ENCODE results near the gene FAM216A.
"Not testable (repeated sequence)": the region's sequence is repeated elsewhere in the genome, so short reads cannot be mapped to it uniquely, and the experiment has no call there.

Gene FAM216A

GRCh38 chr12:110501399-110501751 is 32.7 kb downstream of the FAM216A start:
- DNase-seq: no peak

DNA sequence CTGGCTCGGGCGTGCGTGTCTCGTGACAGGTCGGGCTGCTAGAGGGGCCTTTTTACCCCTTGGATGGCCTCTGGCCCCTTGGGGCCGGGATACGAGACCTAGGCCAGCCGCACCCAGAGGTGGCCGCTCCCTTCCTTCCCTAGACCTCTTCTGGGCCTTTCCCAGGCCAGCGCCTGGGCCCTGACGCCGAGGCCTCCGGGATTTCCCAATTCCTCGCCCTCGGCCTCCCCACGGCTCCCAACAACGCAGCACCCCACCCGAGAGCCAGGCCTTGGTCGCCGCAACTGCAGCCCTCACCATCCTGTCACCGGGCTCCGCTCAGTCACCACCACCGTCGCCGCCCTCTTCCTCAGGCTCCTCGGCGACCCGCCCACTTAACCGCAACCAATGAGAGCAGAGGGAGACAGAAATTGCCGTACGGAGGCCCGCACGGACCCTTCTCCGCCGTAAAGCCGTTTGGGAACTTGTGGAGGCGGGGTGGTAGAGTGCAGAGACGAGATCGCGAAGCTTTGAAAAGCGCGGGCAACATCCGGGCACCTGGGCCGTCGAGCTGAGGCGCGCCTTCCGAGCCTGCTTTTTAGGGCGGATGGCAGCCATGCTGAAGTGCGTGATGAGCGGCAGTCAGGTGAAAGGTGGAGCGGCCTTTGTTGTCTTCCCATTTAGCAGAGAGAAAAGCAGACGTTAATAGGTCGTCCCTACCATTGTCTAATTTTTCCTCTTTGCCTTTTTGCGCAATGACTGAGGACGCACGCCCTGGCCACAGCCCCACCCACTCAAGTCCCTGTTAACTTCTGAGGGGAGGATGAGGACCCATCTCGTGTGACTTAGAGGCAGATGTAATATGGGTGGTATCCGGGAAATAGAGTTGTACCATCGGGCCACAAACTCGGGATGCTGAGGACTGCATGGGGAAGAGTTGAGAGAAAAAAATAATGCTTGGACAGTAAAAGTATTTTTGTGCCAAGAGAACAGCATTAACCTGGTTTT is 33.4 kb downstream of the FAM216A start, which contains the start of the genes RAD9B and VPS29:
TSS of gene RAD9B (plus strand) at position 580 of the 987 bp plus-strand sequence. CDS start at position 587, 7 bp downstream.
TSS of gene VPS29 (minus strand) at position 360 of the 987 bp plus-strand sequence. CDS start at position 300, 60 bp downstream.
- DNase-seq: peak; percentile 91

GRCh38 chr12:110503432-110503831 is 34.8 kb downstream of the FAM216A start:
- DNase-seq: no peak

- no peak for DNase-seq
Measured at GRCh38 chr12:110505332-110505731, 36.7 kb downstream of the FAM216A start.

GRCh38 chr12:110508071-110508586 is 39.5 kb downstream of the FAM216A start:
- DNase-seq: no peak

- DNase-seq: no peak
Measured at GRCh38 chr12:110513842-110514241, 45.2 kb downstream of the FAM216A start.

DNA sequence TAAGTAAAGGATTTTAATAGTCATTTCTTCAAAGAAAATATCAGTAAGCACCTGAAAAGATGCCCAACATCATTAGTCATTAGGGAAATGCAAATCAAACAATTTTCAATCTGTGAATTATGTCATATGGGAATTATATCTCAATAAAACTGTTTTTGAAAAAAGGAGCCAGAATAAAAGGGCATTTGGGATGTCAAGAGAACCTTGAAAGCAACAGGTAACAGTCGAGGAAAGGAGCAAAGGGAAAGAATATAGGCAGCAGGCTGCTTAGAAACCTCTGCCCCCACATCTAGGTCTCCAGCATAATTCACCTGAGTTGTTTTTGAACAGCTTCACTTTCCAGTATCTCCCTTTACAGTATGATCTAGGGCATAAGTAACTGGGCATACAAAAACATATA is 45.7 kb downstream of the FAM216A start:
- DNase-seq: no peak

DNA sequence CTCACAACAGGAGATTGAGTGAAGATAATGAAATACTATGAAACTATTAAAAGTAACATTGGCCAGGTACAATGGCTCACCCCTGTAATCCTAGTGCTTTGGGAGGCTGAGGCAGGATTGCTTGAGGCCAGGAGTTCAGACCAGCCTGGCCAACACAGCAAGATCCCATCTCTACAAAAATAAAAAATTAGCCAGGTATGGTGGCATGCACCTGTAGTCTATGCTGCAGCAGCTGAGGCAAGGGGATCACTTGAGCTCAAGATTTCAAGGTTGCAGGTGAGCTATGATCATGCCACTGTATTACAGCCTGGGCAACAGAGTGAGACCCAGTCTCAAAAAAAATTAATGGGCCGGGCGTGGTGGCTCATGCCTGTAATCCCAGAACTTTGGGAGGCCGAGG is 48.4 kb downstream of the FAM216A start:
- DNase-seq: no peak

DNA sequence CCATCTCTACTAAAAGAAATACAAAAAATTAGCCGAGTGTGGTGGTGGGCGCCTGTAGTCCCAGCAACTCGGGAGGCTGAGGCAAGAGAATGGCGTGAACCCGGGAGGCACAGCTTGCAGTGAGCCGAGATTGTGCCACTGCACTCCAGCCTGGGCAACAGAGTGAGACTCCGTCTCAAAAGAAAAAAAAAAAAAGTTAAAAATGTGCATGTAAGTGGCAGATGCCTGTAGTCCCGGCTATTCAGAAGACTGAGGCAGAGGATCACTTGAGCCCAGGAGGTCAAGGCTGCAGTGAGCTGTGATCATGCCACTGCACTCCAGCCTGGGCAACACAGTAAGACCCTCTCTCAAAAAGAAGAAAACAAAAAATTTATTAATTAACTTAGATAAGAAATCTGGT is 49.4 kb downstream of the FAM216A start:
- DNase-seq: not testable (repeated sequence)

DNA sequence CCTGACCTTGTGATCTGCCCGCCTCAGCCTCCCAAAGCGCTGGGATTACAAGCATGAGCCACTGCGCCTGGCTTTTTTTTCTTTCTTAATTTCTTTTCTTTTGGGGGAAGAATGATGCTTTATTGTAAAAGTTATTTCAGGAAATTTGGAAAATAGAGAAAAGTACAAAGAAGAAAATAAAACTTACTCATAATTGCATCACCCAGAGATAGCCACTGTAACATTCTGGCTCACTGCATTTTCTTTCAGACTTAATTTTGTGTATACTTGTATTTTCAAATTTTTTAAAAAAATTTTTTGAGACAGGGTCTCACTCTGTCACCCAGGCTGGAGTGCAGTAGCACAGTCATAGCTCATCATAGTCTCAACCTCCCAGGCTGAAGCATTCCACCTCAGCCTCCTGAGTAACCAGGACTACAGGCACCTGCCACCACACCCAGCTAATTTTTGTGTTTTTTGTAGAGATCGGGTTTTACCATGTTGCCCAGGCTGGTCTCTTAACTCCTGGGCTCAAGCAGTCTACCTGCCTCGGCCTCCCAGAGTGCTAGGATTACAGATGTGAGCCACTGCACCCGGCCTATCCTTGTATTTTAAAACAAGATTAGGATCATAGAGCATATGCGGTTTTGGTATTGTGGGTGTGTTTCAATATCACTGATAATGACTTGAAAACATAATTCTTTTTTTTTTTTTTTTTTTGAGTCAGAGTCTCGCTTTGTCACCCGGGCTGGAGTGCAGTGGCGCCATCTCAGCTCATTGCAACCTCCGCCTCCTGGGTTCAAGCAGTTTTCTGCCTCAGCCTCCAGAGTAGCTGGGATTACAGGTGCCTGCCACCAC is 52.4 kb downstream of the FAM216A start:
- not testable (repeated sequence) for DNase-seq

DNA sequence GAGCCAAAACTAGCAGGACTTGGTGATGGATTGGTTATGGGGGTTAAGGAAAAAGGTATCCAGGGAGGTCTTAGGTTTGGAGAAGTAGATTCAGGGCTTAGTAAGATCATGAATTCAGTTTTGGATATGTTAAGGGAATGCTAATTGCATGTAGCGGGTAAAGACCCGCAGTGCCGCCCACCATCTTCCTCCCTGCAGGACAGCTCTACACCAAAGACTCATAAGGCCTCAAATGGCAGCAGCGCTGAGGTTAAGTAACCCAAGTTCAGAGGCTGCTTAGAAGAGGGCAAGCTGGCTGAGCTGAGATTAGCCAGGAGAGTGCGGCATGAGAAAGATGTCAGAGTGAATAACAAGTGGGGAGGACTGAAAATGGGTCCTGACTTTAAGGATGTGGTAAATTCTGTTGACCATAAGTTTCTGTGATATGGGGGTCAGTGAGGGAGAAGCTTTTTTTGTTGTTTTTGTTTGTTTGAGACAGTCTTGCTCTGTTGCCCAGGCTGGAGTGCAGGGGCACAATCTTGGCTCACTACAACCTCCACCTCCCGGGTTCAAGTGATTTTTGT is 59.7 kb downstream of the FAM216A start:
- no peak for DNase-seq

DNA sequence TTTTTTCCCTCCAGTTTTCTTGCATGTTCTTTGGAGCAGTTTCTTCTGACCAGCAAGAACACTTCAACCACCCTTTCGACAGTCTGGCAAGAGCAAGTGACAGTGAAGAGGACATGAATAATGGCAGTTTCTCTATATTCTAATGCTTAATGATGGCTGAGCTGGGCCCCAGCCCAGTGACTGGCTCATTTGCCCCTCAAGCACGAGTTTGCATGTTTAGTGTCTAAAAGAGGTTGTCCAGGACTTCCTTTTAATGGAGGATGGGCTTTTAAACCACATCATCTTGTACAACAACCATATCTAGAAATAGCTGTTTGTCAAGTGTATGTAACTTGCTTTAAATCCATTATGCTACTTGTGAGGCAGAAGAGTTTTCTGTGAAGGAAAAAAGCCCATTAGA is 61.9 kb downstream of the FAM216A start:
- DNase-seq: no peak

- no peak for DNase-seq
Measured at GRCh38 chr12:110531741-110532333, 63.2 kb downstream of the FAM216A start.

DNA sequence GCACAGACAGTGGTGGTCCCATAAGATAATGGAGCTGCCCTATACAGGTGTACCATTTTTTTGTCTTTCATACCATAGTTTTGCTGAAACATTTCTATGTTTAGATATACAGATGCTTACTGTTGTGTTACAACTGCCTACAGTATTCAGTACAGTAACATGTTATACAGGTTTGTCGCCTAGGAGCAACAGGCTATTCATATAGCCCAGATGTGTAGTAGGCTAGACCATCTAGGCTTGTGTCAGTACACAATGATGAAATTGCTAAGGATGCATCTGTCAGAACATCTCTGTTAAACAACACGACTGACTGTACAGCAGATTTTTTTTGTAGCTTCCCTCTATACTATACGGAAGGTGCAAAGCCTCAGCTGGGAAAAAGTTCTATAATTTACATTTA is 64.0 kb downstream of the FAM216A start:
- DNase-seq: no peak

GRCh38 chr12:110533607-110534006 is 65.0 kb downstream of the FAM216A start:
- no peak for DNase-seq

DNA sequence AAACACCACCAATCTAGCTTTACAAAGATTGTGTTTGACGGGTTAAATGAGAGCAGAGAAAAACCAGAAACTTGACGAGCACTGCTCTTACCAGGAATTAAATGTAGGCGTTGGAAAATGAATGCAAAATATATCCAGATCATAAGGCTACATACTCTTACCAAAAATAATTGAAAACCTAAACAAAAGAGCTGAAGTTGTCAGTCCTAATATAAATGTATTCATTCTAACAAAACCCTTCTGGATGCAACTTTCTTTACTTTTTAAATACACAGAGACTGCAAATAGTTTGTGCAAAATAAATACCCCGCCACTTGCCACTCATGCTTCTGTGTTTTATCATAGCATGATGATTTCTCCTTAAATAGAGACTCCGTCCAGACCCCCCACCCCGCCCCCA is 66.2 kb downstream of the FAM216A start:
- DNase-seq: no peak

DNA sequence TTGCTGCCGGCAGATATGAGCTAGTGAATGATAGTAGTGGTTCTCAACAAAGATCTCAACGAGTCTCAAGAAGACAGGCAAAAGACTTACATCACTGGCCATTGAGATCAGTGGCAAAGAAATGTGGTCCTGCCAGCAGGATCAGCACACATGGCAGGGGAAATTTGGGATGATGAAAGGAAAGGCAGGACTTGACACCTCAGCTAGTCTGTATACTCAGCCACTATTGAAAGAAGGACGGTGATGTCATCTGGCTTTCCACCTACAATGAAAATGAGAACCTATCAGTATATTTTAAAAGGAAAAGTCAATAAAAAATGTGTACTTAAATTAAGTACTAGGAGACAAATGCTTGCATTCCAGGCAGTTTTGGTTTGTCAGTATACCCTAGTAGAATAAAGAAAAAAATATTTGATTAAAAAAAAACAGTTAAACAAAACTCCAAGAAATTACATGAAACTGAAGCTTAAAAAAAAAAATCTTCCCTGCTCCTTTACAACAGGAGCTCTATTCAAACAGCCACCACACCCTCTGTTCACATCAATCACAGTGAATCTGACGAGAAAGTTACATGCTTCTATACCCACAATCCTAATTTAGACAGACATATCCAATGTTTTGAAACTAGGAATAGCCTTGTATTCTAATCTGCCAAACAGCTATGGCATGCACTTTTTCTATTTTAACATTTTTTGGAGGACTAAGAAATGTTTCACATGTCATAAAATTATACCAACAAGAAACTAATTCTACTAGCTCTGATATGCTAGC is 68.4 kb downstream of the FAM216A start:
- DNase-seq: no peak

DNA sequence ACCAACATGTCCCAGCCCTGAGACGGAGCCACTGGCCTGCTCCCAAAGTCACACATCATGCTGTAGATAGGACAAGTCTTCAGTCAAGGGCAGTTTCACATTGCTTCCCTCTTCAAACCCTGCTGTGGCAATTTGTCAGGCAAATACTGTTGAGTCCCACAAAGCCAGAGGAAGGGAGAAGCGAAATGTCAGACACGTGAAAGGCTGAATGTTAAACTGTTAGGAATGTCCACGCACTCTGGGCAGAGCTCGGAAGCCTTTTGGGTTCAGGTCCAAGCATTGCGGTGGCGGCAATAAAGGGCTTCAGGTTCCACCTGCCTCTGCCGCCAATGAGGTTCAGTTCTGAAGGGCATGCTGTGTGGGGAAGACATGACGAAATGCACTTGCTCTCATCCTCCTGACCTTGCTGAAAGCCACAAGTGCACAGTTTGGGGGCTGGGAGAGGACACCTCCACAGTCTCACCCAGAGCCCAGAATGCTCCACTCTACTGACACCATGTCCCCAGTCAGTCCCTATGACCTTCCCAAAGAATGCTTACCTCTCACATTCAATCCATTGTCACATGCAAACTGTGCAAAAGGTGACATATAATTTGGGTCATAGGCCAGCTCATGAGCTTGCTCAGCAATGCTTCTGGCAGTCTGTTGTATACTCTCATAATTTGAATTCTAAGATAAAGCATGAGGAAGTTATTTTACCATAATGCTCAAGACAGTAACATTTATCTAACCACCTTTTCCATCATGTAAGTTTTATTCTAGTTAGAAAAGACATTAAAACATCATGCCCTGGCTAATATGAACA is 69.2 kb downstream of the FAM216A start:
- no peak for DNase-seq

- no peak for DNase-seq
Measured at GRCh38 chr12:110538869-110539622, 70.4 kb downstream of the FAM216A start.

All from activated gamma-delta T cell (primary cell).